Esophagus muscularis mucosa (tissue), 4 donors: ENCODE measurements around the gene DNMBP. TPM values are rescaled to one million over a fixed set of nuclear protein-coding genes. Genes with fewer than 3 reads are reported as not detected.
A peak's percentile ranks its signal among the peaks of the same experiment; 100 is the strongest.
"Not testable (repeated sequence)": the region's sequence is repeated elsewhere in the genome, so short reads cannot be mapped to it uniquely, and the experiment has no call there.

Experiments used
- DNase-seq: peaks from one replicate; pipeline ENCODE4 v3.0.0-alpha.2; 2017; ENCODE audit errors: extremely low spot score
- H3K27ac ChIP-seq, 4 donors: fragments of 200-600 bp; sonication (generic); replicated peaks in 1 of 4; 1 replicate in 3 of 4; 2 replicates in 1 of 4; pipeline ENCODE4 v1.5.1; 2016 to 2019; ENCODE audit warnings: mild to moderate bottlenecking in 1 of 4
- H3K27me3 ChIP-seq, 4 donors: fragments of 200-600 bp; sonication (generic); one replicate each; pipeline versions ENCODE4 v1.5.1 to v1.6.0; 2016 to 2019
- H3K36me3 ChIP-seq, 4 donors: fragments of 200-600 bp; sonication (generic); one replicate each; pipeline ENCODE4 v1.5.1; 2016 to 2019
- H3K4me1 ChIP-seq, 4 donors: fragments of 200-600 bp; sonication (generic); one replicate each; pipeline ENCODE4 v1.5.1; 2016 to 2019
- H3K4me3 ChIP-seq, 4 donors: fragments of 200-600 bp; sonication (generic); 1 replicate in 2 of 4; 2 replicates in 2 of 4; pipeline ENCODE4 v1.5.1; 2016 to 2019; ENCODE audit warnings: mild to moderate bottlenecking in 4 of 4, moderate library complexity in 1 of 4
- H3K9me3 ChIP-seq, 4 donors: fragments of 200-600 bp; sonication (generic); 1 replicate in 3 of 4; 2 replicates in 1 of 4; pipeline ENCODE4 v1.5.1; 2016 to 2019
- EP300 ChIP-seq: sonication (generic); formaldehyde crosslinking; IDR thresholded peaks from one replicate; pipeline ENCODE4 v1.6.1; 2017; ENCODE audit warnings: antibody characterized with exemption
- POLR2A ChIP-seq: fragments of 450-650 bp; IDR thresholded peaks from one replicate; pipeline ENCODE4 v1.6.1; 2017; ENCODE audit warnings: antibody characterized with exemption, moderate library complexity, mild to moderate bottlenecking, low read depth
- POLR2AphosphoS5 ChIP-seq, 2 donors: sonication (generic); formaldehyde crosslinking; IDR thresholded peaks; one replicate each; pipeline ENCODE4 v1.6.1; 2017; ENCODE audit warnings: antibody characterized with exemption in 2 of 2
- WGBS: methylation state at CpG from one replicate; pipeline ENCODE4 v1.1.5; 2018; 5-methylcytosine and 5-hydroxymethylcytosine counted together
- intact Hi-C: fragments of 100-400 bp; cut with DNase I; formaldehyde crosslinking; loops from one replicate; pipeline ENCODE4 v1.15.1; 2023
- total RNA-seq, 4 donors: library from RNA; depleted of rRNA; stranded (reverse); fragments of >200 nt; gene quantifications; one replicate each; pipeline versions ENCODE4 v1.1.0 to v1.2.1, GENCODE V29; 2016
- TF ChIP-seq, protein P1 (sequence below), 3 experiments: fragments of 200-600 bp in 2 of 3; fragments of 450-650 bp in 1 of 3; sonication (generic) in 2 of 3; IDR thresholded peaks; one replicate each; pipeline ENCODE4 v1.5.1; 2017 to 2019; ENCODE audit warnings: antibody characterized with exemption in 3 of 3, mild to moderate bottlenecking in 2 of 3, moderate library complexity in 1 of 3

Gene DNMBP
- total RNA-seq, 4 donors from 2014 or later, result 14.5 to 21.6 (median 17.4) TPM

DNA sequence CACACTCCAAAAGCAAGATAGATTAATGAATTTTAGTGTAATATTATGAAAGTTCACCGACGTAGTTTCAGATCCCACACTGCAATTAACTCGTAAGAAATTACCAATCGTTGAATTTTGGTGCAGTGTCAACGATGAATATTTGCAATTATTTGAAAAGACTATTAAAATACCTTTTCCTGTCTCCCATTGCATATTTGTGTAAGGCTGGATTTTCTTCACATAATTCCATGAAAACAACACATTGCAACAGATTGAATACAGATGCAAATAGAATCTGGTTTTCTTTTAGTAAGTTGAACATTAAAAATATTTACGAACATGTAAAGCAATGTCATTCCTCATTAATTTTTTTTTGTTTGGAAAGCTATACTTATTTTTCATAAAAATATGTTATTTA, 50.9 kb downstream of the DNMBP start:
- H3K27ac ChIP-seq, result peak overlapping the region in 1 of 4 donors; percentile 28
- intact Hi-C loops, result no loop called here
- H3K4me1 ChIP-seq, result peaks cover 0 to 21% (median 18%) of the 10 kb centered on the region in 4 donors
- TF ChIP-seq POLR2A (no peak), POLR2AphosphoS5 (IDR thresholded peaks at IDR 0.05) (no peak), EP300 (no peak)
- TF ChIP-seq, protein P1, sequence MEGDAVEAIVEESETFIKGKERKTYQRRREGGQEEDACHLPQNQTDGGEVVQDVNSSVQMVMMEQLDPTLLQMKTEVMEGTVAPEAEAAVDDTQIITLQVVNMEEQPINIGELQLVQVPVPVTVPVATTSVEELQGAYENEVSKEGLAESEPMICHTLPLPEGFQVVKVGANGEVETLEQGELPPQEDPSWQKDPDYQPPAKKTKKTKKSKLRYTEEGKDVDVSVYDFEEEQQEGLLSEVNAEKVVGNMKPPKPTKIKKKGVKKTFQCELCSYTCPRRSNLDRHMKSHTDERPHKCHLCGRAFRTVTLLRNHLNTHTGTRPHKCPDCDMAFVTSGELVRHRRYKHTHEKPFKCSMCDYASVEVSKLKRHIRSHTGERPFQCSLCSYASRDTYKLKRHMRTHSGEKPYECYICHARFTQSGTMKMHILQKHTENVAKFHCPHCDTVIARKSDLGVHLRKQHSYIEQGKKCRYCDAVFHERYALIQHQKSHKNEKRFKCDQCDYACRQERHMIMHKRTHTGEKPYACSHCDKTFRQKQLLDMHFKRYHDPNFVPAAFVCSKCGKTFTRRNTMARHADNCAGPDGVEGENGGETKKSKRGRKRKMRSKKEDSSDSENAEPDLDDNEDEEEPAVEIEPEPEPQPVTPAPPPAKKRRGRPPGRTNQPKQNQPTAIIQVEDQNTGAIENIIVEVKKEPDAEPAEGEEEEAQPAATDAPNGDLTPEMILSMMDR (IDR thresholded peaks at IDR 0.05), result no peak
- 73% methylated on average over 6 of the region's 6 CpGs for WGBS
- no peak for DNase-seq
- H3K27me3 ChIP-seq, result no peaks in the 10 kb centered on the region
- H3K4me3 ChIP-seq, result no peak overlapping the region
- H3K9me3 ChIP-seq, result no peaks in the 10 kb centered on the region
- peaks cover 12 to 32% (median 29%) of the 10 kb centered on the region in 4 donors for H3K36me3 ChIP-seq

DNA sequence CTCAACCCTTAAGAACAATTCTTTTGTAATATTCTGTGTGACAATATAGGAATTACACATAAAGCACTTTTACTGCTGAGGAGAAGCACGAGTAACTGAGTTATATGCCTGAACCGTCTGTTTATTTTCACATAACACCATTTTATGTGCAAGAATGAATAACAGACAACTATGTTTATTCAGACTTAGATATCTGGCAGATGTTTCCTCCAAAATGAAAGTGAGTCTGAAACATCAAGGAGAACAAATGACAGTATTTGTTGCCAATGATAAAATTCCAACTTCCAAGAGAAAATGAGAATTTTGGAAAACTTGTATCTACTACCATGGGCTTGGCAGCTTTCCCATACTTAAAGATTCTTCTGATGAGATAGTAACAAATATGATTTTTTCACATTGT, 51.4 kb downstream of the DNMBP start:
- Histone ChIP-seq H3K27ac (peak overlapping the region in 2 of 4 donors; percentile 3 to 28), H3K4me3 (no peak overlapping the region), H3K27me3 (no peaks in the 10 kb centered on the region), H3K9me3 (no peaks in the 10 kb centered on the region), H3K36me3 (peaks cover 12 to 32% (median 29%) of the 10 kb centered on the region in 4 donors), H3K4me1 (peaks cover 2 to 22% (median 20%) of the 10 kb centered on the region in 4 donors)
- 31% methylated on average over 2 of the region's 2 CpGs for WGBS
- TF ChIP-seq, protein P1 (IDR thresholded peaks at IDR 0.05), result no peak
- no peak for TF ChIP-seq POLR2A
- TF ChIP-seq POLR2AphosphoS5 (IDR thresholded peaks at IDR 0.05), result no peak
- DNase-seq, result no peak
- intact Hi-C loops, result no loop called here

DNA sequence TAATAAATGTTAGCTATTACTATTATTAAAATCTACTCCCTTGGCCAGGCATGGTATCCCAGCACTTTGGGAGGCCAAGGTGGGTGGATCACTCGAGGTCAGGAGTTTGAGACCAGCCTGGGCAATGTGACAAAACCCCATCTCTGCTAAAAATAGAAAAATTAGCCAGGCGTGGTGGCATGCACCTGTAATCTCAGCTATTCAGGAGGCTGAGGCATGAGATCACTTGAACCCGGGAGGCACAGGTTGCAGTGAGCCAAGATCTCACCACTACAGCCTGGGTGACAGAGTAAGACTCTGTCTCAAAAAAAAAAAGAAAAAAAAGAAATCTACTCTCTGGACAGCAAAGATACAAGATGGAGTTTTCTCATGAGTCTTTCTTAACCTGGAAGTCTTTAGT, 56.2 kb downstream of the DNMBP start:
- Histone ChIP-seq H3K36me3 (peaks cover 16 to 48% (median 38%) of the 10 kb centered on the region in 4 donors), H3K4me1 (peaks cover 6 to 17% (median 13%) of the 10 kb centered on the region in 4 donors)
- H3K27ac ChIP-seq, DNase-seq, intact Hi-C loops, H3K9me3 ChIP-seq, H3K27me3 ChIP-seq, H3K4me3 ChIP-seq: not testable (repeated sequence)
- WGBS, result 84% methylated on average over 3 of the region's 3 CpGs

DNA sequence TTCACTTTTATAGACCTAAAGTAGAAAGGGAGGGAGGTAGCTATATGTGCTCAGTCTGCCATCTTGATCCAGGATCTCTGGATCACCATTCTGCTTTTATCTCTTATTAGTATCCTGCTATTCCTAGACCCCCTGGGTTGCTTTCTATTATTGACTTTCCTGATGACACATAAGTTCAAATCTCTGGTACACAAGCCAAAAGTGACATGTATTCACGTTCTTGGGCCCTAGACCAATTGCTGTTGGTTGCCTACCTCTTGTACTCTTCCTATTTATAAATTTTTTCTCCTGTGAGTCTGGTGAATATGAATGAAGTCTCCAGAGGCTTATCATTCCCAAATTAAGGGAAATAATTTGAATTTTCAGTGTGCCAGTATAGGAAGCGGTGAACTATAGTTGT, 56.9 kb downstream of the DNMBP start:
- intact Hi-C loops, result no loop called here
- H3K4me1 ChIP-seq, result peaks cover 6 to 10% (median 6%) of the 10 kb centered on the region in 4 donors
- no peak for DNase-seq
- H3K4me3 ChIP-seq, result no peak overlapping the region
- peaks cover 0 to 8% (median 0%) of the 10 kb centered on the region in 4 donors for H3K9me3 ChIP-seq
- 90% methylated on average over 2 of the region's 2 CpGs for WGBS
- peaks cover 16 to 48% (median 38%) of the 10 kb centered on the region in 4 donors for H3K36me3 ChIP-seq
- H3K27me3 ChIP-seq, result no peaks in the 10 kb centered on the region
- TF ChIP-seq, protein P1 (IDR thresholded peaks at IDR 0.05), result no peak
- TF ChIP-seq POLR2AphosphoS5 (IDR thresholded peaks at IDR 0.05), result no peak
- no peak for TF ChIP-seq EP300
- no peak for TF ChIP-seq POLR2A
- no peak overlapping the region for H3K27ac ChIP-seq

DNA sequence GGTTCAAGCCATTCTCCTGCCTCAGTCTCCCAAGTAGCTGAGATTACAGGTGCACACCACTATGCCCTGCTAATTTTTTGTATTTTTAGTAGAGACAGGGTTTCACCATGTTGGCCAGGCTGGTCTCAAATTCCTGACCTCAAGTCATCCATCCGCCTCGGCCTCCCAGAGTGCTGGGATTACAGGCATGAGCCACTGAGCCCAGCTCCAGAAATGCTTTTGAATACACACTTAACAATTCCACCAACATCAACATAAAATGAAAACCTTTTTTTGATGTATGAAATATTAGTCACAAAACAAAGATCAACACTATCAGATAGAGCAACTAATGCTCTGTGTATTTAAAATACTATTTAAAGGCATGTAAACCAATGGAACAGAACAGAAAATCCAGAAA, 63.7 kb downstream of the DNMBP start:
- Histone ChIP-seq H3K27ac (peak overlapping the region in 2 of 4 donors; percentile 20 to 60), H3K4me1 (peaks cover 10 to 46% (median 31%) of the 10 kb centered on the region in 4 donors)
- H3K27me3 ChIP-seq, H3K9me3 ChIP-seq, H3K36me3 ChIP-seq, H3K4me3 ChIP-seq, DNase-seq, intact Hi-C loops: not testable (repeated sequence)
- 82% methylated on average over 2 of the region's 2 CpGs for WGBS

DNA sequence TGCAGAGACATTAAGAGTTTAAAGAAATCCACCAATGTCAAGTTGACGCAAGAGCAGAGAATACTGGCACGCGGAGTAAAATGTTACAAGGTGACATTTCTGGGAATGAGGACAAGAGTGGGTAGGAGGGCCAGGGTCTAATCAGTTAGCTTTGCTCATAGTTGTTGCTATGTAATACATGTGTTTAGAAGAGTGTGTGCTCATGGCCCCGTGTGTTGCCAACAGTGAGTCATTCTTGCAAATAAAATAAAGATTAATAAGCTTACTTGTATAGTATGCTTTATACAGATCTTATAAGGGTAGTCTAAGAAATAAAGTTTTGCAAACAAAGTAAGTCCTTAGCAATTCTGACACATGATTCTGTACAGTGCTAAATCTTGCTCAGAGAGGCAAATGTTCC, 64.5 kb downstream of the DNMBP start:
- DNase-seq, result no peak
- intact Hi-C loops, result no loop called here
- H3K9me3 ChIP-seq, result no peaks in the 10 kb centered on the region
- no peak overlapping the region for H3K4me3 ChIP-seq
- no peaks in the 10 kb centered on the region for H3K27me3 ChIP-seq
- peak overlapping the region; percentile 20 to 60 (median 42) for H3K27ac ChIP-seq
- H3K4me1 ChIP-seq, result peaks cover 10 to 46% (median 31%) of the 10 kb centered on the region in 4 donors
- WGBS, result 18% methylated on average over 4 of the region's 4 CpGs
- peaks cover 0 to 3% (median 0%) of the 10 kb centered on the region in 4 donors for H3K36me3 ChIP-seq
- TF ChIP-seq EP300 (no peak), POLR2A (no peak), POLR2AphosphoS5 (IDR thresholded peaks at IDR 0.05) (peak in 1 of 2 donors; percentile 30)
- TF ChIP-seq, protein P1 (IDR thresholded peaks at IDR 0.05), result no peak
